ENCODE results near the gene FANCG.

DNA sequence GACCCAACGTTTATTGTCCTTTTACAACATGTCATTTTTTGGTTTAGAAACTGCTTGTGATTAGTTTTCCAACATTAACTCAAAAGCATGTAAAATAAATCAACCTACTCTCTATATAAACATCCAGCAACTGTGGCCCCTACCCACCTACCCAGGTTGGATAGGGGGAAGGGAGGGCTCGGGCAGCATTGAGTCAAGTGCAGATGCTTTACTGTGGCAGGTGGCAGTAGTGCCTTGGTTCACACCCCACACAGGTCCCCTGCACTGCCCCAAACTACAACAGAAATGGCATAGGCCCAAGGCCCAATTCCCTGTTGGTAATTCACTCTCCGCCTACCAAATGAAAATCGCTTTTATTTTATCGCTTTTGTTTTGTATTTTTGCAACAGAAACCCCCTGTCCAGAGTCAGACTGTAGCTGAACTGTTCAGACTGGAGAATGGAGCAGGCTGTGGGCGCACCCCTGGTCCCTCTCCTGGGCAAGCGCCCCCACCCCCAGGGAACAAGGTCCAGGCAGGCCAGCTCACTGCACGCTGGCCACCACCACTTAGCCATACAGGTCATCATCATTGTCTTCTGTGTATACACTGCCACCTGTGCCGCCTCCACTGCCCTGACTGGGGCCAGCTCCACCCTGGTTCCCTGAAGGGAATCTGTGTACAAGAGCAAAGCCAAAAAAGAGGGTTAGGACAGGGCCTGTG lies 23.0 kb downstream of the FANCG start:
- TF ChIP-seq, protein P1, sequence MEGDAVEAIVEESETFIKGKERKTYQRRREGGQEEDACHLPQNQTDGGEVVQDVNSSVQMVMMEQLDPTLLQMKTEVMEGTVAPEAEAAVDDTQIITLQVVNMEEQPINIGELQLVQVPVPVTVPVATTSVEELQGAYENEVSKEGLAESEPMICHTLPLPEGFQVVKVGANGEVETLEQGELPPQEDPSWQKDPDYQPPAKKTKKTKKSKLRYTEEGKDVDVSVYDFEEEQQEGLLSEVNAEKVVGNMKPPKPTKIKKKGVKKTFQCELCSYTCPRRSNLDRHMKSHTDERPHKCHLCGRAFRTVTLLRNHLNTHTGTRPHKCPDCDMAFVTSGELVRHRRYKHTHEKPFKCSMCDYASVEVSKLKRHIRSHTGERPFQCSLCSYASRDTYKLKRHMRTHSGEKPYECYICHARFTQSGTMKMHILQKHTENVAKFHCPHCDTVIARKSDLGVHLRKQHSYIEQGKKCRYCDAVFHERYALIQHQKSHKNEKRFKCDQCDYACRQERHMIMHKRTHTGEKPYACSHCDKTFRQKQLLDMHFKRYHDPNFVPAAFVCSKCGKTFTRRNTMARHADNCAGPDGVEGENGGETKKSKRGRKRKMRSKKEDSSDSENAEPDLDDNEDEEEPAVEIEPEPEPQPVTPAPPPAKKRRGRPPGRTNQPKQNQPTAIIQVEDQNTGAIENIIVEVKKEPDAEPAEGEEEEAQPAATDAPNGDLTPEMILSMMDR (IDR thresholded peaks at IDR 0.05): no peak
- TF ChIP-seq POLR2A (IDR thresholded peaks at IDR 0.05): no peak

Data from uterus (tissue), 2 donors.